IMR-90 (cell line): ENCODE data around the gene MRPL43.

Experiments used
- CEBPB ChIP-seq: IDR thresholded peaks from 2 replicates; pipeline ENCODE4 v1.6.1; 2012; ENCODE audit warnings: low read depth, low read length, improper control_type of control experiment
- CHD1 ChIP-seq: IDR thresholded peaks from 2 replicates; pipeline ENCODE4 v1.6.1; 2012; ENCODE audit warnings: low read depth, low read length, improper control_type of control experiment
- CTCF ChIP-seq: conservative IDR thresholded peaks from 2 replicates; pipeline ENCODE4 v1.5.1; 2012; ENCODE audit warnings: mild to moderate bottlenecking, low read depth, low read length, improper control_type of control experiment
- ELK1 ChIP-seq: fragments of 150-350 bp; IDR thresholded peaks from 2 replicates; pipeline ENCODE4 v1.6.1; 2016; ENCODE audit warnings: low read depth, mild to moderate bottlenecking, low read length, moderate library complexity, borderline replicate concordance
- MAFK ChIP-seq: IDR thresholded peaks from 2 replicates; pipeline ENCODE4 v1.6.1; 2012; ENCODE audit warnings: low read depth, low read length, improper control_type of control experiment
- MAZ ChIP-seq: IDR thresholded peaks from 2 replicates; pipeline ENCODE4 v1.6.1; 2012; ENCODE audit warnings: low read depth, mild to moderate bottlenecking, low read length, improper control_type of control experiment, moderate library complexity, borderline replicate concordance
- MXI1 ChIP-seq: IDR thresholded peaks from 2 replicates; pipeline ENCODE4 v1.6.1; 2012; ENCODE audit warnings: low read depth, mild to moderate bottlenecking, low read length, moderate library complexity, borderline replicate concordance
- POLR2A ChIP-seq: IDR thresholded peaks from 2 replicates; pipeline ENCODE4 v1.6.1; 2012; ENCODE audit warnings: mild to moderate bottlenecking, low read depth, low read length
- RAD21 ChIP-seq: IDR thresholded peaks from 2 replicates; pipeline ENCODE4 v1.6.1; 2012; ENCODE audit warnings: low read length, improper control_type of control experiment
- RFX5 ChIP-seq: IDR thresholded peaks from 2 replicates; pipeline ENCODE4 v1.8.0; 2012; ENCODE audit warnings: low read depth, mild to moderate bottlenecking, low read length, moderate library complexity

GRCh38 chr10:100989088-100989487 is 1.8 kb upstream of the MRPL43 start:
- no peak for TF ChIP-seq RAD21
- no peak for TF ChIP-seq POLR2A
- TF ChIP-seq CTCF = no peak
- no peak for TF ChIP-seq CEBPB
- no peak for TF ChIP-seq RFX5
- TF ChIP-seq MAFK = no peak
- no peak for TF ChIP-seq MXI1
- TF ChIP-seq CHD1 = no peak
- TF ChIP-seq MAZ = no peak
- TF ChIP-seq ELK1 = no peak
